H1 (cell line): ENCODE data around the gene FCRLA. TPM values are rescaled to one million over a fixed set of nuclear protein-coding genes. Genes with fewer than 3 reads are reported as not detected.

Source experiments
- CTCF ChIA-PET: fragments of 300-600 bp; sonication (Branson Sonifier 250); formaldehyde crosslinking; loops from one replicate; lab custom pipeline; 2021; ENCODE audit not compliant: partially characterized antibody; lab: Charles Lee
- POLR2A ChIA-PET: fragments of 300-600 bp; sonication (Branson Sonifier 250); formaldehyde crosslinking; loops from one replicate; lab custom pipeline; 2021; ENCODE audit warnings: inconsistent platforms; ENCODE audit not compliant: partially characterized antibody; lab: Charles Lee
- DNase-seq, 2 experiments: peaks; one replicate each; pipeline versions ENCODE4 v3.0.0 to v3.0.0-alpha.2; 2010 to 2022; ENCODE audit warnings: low spot score in 2 of 2, low read depth in 1 of 2, mixed read lengths in 1 of 2
- FAIRE-seq: peaks from 2 replicates; lab custom pipeline; 2011; peaks lifted over from hg19 to GRCh38; lab: Jason Lieb, UNC
- H2AFZ ChIP-seq: 2 replicates; pipeline ENCODE4 v1.8.1; 2012; ENCODE audit warnings: low read length, inconsistent platforms
- H2AK5ac ChIP-seq: 2 replicates; pipeline ENCODE4 v1.6.1; 2013; ENCODE audit warnings: low read depth, low read length
- H2BK120ac ChIP-seq: replicated peaks from 2 replicates; pipeline ENCODE3; 2013; ENCODE audit warnings: low read depth, low read length, inconsistent platforms
- H2BK12ac ChIP-seq: 2 replicates; pipeline ENCODE4 v1.6.1; 2013; ENCODE audit warnings: low read depth, low read length
- H2BK15ac ChIP-seq: 2 replicates; pipeline ENCODE4 v1.6.1; 2013; ENCODE audit warnings: low read length
- H2BK20ac ChIP-seq: 2 replicates; pipeline ENCODE4 v1.6.1; 2013; ENCODE audit warnings: low read length
- H2BK5ac ChIP-seq: 2 replicates; pipeline ENCODE4 v1.6.1; 2013; ENCODE audit warnings: low read depth, low read length
- H3K14ac ChIP-seq: 2 replicates; pipeline ENCODE4 v1.6.1; 2013; ENCODE audit warnings: inconsistent platforms; ENCODE audit not compliant: insufficient read length
- H3K18ac ChIP-seq: 2 replicates; pipeline ENCODE4 v1.6.1; 2013; ENCODE audit warnings: low read length; ENCODE audit errors: extremely low read depth
- H3K23ac ChIP-seq: 2 replicates; pipeline ENCODE4 v1.6.1; 2013; ENCODE audit warnings: inconsistent platforms; ENCODE audit not compliant: insufficient read length
- H3K23me2 ChIP-seq: 2 replicates; pipeline ENCODE4 v1.6.1; 2013; ENCODE audit warnings: low read depth, low read length
- H3K27ac ChIP-seq: 2 replicates; pipeline ENCODE4 v1.6.1; 2011; ENCODE audit warnings: low read depth, low read length, inconsistent platforms
- H3K27me3 ChIP-seq, 4 experiments: replicated peaks in 1 of 4; 1 replicate in 1 of 4; 2 replicates in 3 of 4; pipeline versions ENCODE4 v1.6.1 to v1.8.1; 2011 to 2013; ENCODE audit warnings: low read length in 3 of 4, mild to moderate bottlenecking in 3 of 4, inconsistent platforms in 2 of 4, mixed read lengths in 2 of 4, moderate library complexity in 1 of 4; ENCODE audit not compliant: control insufficient read depth in 3 of 4, insufficient read depth in 3 of 4; ENCODE audit errors: extremely low read depth in 1 of 4
- H3K36me3 ChIP-seq, 4 experiments: 2 replicates each; pipeline versions ENCODE4 v1.6.1 to v1.8.1; 2011 to 2013; ENCODE audit warnings: mild to moderate bottlenecking in 4 of 4, low read length in 3 of 4, moderate library complexity in 2 of 4, control low read depth in 1 of 4, inconsistent platforms in 1 of 4; ENCODE audit not compliant: insufficient read depth in 4 of 4, control insufficient read depth in 2 of 4
- H3K4ac ChIP-seq: replicated peaks from 2 replicates; pipeline ENCODE3; 2013; ENCODE audit warnings: low read length, low read depth, mixed read lengths, inconsistent platforms; ENCODE audit not compliant: insufficient read length
- H3K4me1 ChIP-seq, 4 experiments: replicated peaks in 1 of 4; 1 replicate in 1 of 4; 2 replicates in 3 of 4; pipeline versions ENCODE4 v1.6.1 to v1.8.1; 2011 to 2013; ENCODE audit warnings: low read length in 3 of 4, inconsistent platforms in 2 of 4, mixed read lengths in 1 of 4; ENCODE audit not compliant: insufficient read depth in 4 of 4, control insufficient read depth in 3 of 4
- H3K4me2 ChIP-seq, 2 experiments: 2 replicates each; pipeline versions ENCODE4 v1.6.1 to v1.8.1; 2011 to 2013; ENCODE audit warnings: low read depth in 2 of 2, low read length in 2 of 2, control low read depth in 1 of 2, inconsistent platforms in 1 of 2, mild to moderate bottlenecking in 1 of 2; ENCODE audit not compliant: insufficient read depth in 1 of 2
- H3K4me3 ChIP-seq, 4 experiments: fragments of 200-600, 300-600 bp in 1 of 4; sonication (generic), shearing (Covaris generic), sonication (Bioruptor Twin) in 1 of 4; 2 replicates each; pipeline versions ENCODE4 v1.5.1 to v1.8.1; 2011 to 2016; ENCODE audit warnings: low read length in 4 of 4, low read depth in 3 of 4, control low read depth in 2 of 4, inconsistent platforms in 2 of 4, mild to moderate bottlenecking in 2 of 4, mixed read lengths in 1 of 4, moderate library complexity in 1 of 4; ENCODE audit not compliant: insufficient read depth in 2 of 4; ENCODE audit errors: extremely low read depth in 1 of 4
- H3K56ac ChIP-seq: replicated peaks from 2 replicates; pipeline ENCODE3; 2013; ENCODE audit warnings: low read depth, mild to moderate bottlenecking, mixed read lengths, low read length, inconsistent platforms; ENCODE audit not compliant: insufficient read length
- H3K79me1 ChIP-seq: 2 replicates; pipeline ENCODE4 v1.6.1; 2013; ENCODE audit warnings: low read depth, low read length, control low read depth
- H3K79me2 ChIP-seq, 2 experiments: 2 replicates each; pipeline versions ENCODE4 v1.6.1 to v1.8.1; 2012 to 2013; ENCODE audit warnings: low read length in 2 of 2, mild to moderate bottlenecking in 2 of 2, inconsistent platforms in 1 of 2; ENCODE audit not compliant: insufficient read depth in 2 of 2, control insufficient read depth in 1 of 2
- H3K9ac ChIP-seq, 4 experiments: replicated peaks in 1 of 4; 1 replicate in 1 of 4; 2 replicates in 3 of 4; pipeline versions ENCODE4 v1.6.1 to v1.8.1; 2011 to 2013; ENCODE audit warnings: low read depth in 3 of 4, low read length in 3 of 4, control low read depth in 2 of 4, mild to moderate bottlenecking in 2 of 4, moderate library complexity in 2 of 4, inconsistent platforms in 1 of 4; ENCODE audit errors: extremely low read depth in 1 of 4
- H3K9me3 ChIP-seq, 2 experiments: 2 replicates each; pipeline versions ENCODE4 v1.6.1 to v1.8.1; 2012 to 2013; ENCODE audit warnings: mild to moderate bottlenecking in 2 of 2, moderate library complexity in 2 of 2, control low read depth in 1 of 2, inconsistent platforms in 1 of 2, low read depth in 1 of 2, low read length in 1 of 2, mixed read lengths in 1 of 2; ENCODE audit not compliant: insufficient read depth in 2 of 2
- H4K20me1 ChIP-seq, 2 experiments: replicated peaks in 1 of 2; 2 replicates each; pipeline versions ENCODE3 to v1.8.1; 2011 to 2013; ENCODE audit warnings: inconsistent platforms in 2 of 2, low read length in 2 of 2, mild to moderate bottlenecking in 1 of 2; ENCODE audit not compliant: insufficient read depth in 2 of 2, control insufficient read depth in 1 of 2
- H4K5ac ChIP-seq: 2 replicates; pipeline ENCODE4 v1.6.1; 2013; ENCODE audit warnings: low read length, low read depth, mixed read lengths, inconsistent platforms; ENCODE audit not compliant: insufficient read length
- H4K8ac ChIP-seq: 2 replicates; pipeline ENCODE4 v1.8.0; 2013; ENCODE audit warnings: mild to moderate bottlenecking, moderate library complexity, low read length, inconsistent platforms; ENCODE audit not compliant: insufficient read depth; ENCODE audit errors: extremely low read depth
- H4K91ac ChIP-seq: replicated peaks from 2 replicates; pipeline ENCODE3; 2013; ENCODE audit warnings: low read length, mixed read lengths, inconsistent platforms; ENCODE audit not compliant: insufficient read length
- ATF3 ChIP-seq: IDR thresholded peaks from 2 replicates; pipeline ENCODE4 v1.6.1; 2011; ENCODE audit warnings: low read depth, mild to moderate bottlenecking, low read length; ENCODE audit not compliant: insufficient read depth
- BACH1 ChIP-seq: IDR thresholded peaks from 2 replicates; pipeline ENCODE4 v1.6.1; 2012; ENCODE audit warnings: low read length, improper control_type of control experiment
- BCL11A ChIP-seq, 2 experiments: IDR thresholded peaks; one replicate each; pipeline ENCODE4 v1.6.1; 2011; ENCODE audit warnings: low read depth in 2 of 2, low read length in 2 of 2, mild to moderate bottlenecking in 2 of 2
- CHD1 ChIP-seq: IDR thresholded peaks from 2 replicates; pipeline ENCODE4 v1.6.1; 2012; ENCODE audit warnings: low read depth, low read length, improper control_type of control experiment
- CTBP2 ChIP-seq: IDR thresholded peaks from 2 replicates; pipeline ENCODE4 v1.7.0; 2011; ENCODE audit warnings: borderline replicate concordance, mild to moderate bottlenecking, moderate library complexity, mixed read lengths, low read length; ENCODE audit not compliant: insufficient read depth, insufficient read length
- JUND ChIP-seq: IDR thresholded peaks from 2 replicates; pipeline ENCODE4 v1.6.1; 2011; ENCODE audit warnings: mild to moderate bottlenecking, improper control_type of control experiment, low read length
- KDM1A ChIP-seq: fragments of 200-600, 300-600 bp; sonication (generic); IDR thresholded peaks from 2 replicates; pipeline ENCODE4 v1.7.1; 2016; ENCODE audit warnings: mild to moderate bottlenecking, low read length, borderline replicate concordance
- KDM5A ChIP-seq: fragments of 200-600 bp; IDR thresholded peaks from 2 replicates; pipeline ENCODE4 v1.7.1; 2012; ENCODE audit warnings: mild to moderate bottlenecking, low read length, inconsistent platforms, mixed read lengths
- MAX ChIP-seq: IDR thresholded peaks from 2 replicates; pipeline ENCODE4 v1.6.1; 2012; ENCODE audit warnings: inconsistent platforms
- NANOG ChIP-seq: IDR thresholded peaks from 2 replicates; pipeline ENCODE4 v1.6.1; 2011; ENCODE audit warnings: low read length, low read depth, mild to moderate bottlenecking, inconsistent platforms; ENCODE audit not compliant: insufficient read depth, poor library complexity, severe bottlenecking
- RXRA ChIP-seq: IDR thresholded peaks from 2 replicates; pipeline ENCODE4 v1.6.1; 2011; ENCODE audit warnings: low read depth, mild to moderate bottlenecking, low read length, moderate library complexity; ENCODE audit not compliant: insufficient read depth
- SAP30 ChIP-seq: fragments of 300-600 bp; sonication (generic); IDR thresholded peaks from 2 replicates; pipeline ENCODE4 v1.7.1; 2012; ENCODE audit warnings: low read length, moderate library complexity, mild to moderate bottlenecking, inconsistent platforms; ENCODE audit not compliant: insufficient read depth, insufficient replicate concordance
- SIX5 ChIP-seq: IDR thresholded peaks from 2 replicates; pipeline ENCODE4 v1.6.1; 2011; ENCODE audit warnings: mild to moderate bottlenecking, low read depth, low read length
- TAF1 ChIP-seq: IDR thresholded peaks from 2 replicates; pipeline ENCODE4 v1.6.1; 2011; ENCODE audit warnings: mild to moderate bottlenecking, low read depth, low read length
- WGBS, 2 experiments: shearing (Covaris generic) in 1 of 2; methylation state at CpG; one replicate each; pipeline versions ENCODE4 v1.1.6 to v1.1.7; 2013 to 2015; ENCODE audit warnings: low lambda C conversion rate in 2 of 2, mixed read lengths in 2 of 2, inconsistent platforms in 1 of 2, low coverage in 1 of 2, missing lambda C conversion rate in 1 of 2; ENCODE audit not compliant: insufficient replicate concordance in 2 of 2, insufficient coverage in 1 of 2, insufficient read length in 1 of 2; ENCODE audit errors: extremely low coverage in 1 of 2, missing lambda C conversion rate in 1 of 2; 5-methylcytosine and 5-hydroxymethylcytosine counted together
- polyA plus RNA-seq, 7 experiments: library from polyadenylated mRNA; depleted of rRNA in 3 of 7; stranded (reverse) in 5 of 7; unstranded in 2 of 7; fragments of >200 nt in 5 of 7; fragments of 200-250 nt in 2 of 7; gene quantifications; 1 replicate in 5 of 7; 2 replicates in 1 of 7; 4 replicates in 1 of 7; pipeline versions ENCODE4 v1.2.1 to v1.2.3, GENCODE V29; 2011 to 2013; ENCODE audit warnings: missing spikeins in 2 of 7, mixed read lengths in 2 of 7
- total RNA-seq: library from RNA; stranded (reverse); fragmentation: NEBNext Ultra II Directional; extraction: Animal tissue kit (Norgen Biotek cat#: 25700); gene quantifications from 2 replicates; pipeline ENCODE4 v1.2.1, GENCODE V29; 2021

The FCRLA gene
- total and polyA plus RNA-seq, 2 of the 8 experiments (the other 6 are each of a cell fraction or from before 2014, with no cell fraction given): not detected

- Histone ChIP-seq H4K5ac (no peak overlapping the region), H3K4me2 (no peak overlapping the region), H3K79me2 (no peaks in the 10 kb centered on the region), H3K27me3 (no peaks in the 10 kb centered on the region), H2BK20ac (no peak overlapping the region), H3K4me1 (no peaks in the 10 kb centered on the region), H4K8ac (no peak overlapping the region), H3K9ac (no peak overlapping the region), H3K18ac (no peak overlapping the region), H3K14ac (no peak overlapping the region), H3K36me3 (no peaks in the 10 kb centered on the region), H4K20me1 (no peaks in the 10 kb centered on the region), H4K91ac (no peak overlapping the region), H3K4ac (no peak overlapping the region), H2BK120ac (no peak overlapping the region), H3K56ac (no peak overlapping the region), H2AK5ac (no peak overlapping the region), H3K79me1 (no peaks in the 10 kb centered on the region), H3K27ac (no peak overlapping the region), H3K23me2 (no peaks in the 10 kb centered on the region; the same call in 1 of the 2 replicates), H2BK12ac (no peak overlapping the region), H2BK5ac (no peak overlapping the region), H2AFZ (peak overlapping the region; percentile 40; the same call in 1 of the 2 replicates), H2BK15ac (no peak overlapping the region), H3K4me3 (no peak overlapping the region), H3K9me3 (no peaks in the 10 kb centered on the region), H3K23ac (no peak overlapping the region)
- DNase-seq: no peak
- 87% methylated on average over 3 of the region's 3 CpGs; no CpG with 5 or more reads in 1 of the 2 experiments for WGBS, 2 experiments
- ChIA-PET POLR2A (no interaction called here), CTCF (interaction anchor here (1.7 to 2.0 kb wide), 2 partner anchors 35 to 46 kb away, joined by 5 to 6 read pairs; no protein-coding TSS in a partner anchor)
- no peak for FAIRE-seq
- no peak for TF ChIP-seq NANOG
- no peak for TF ChIP-seq ATF3
- TF ChIP-seq KDM1A: no peak
- no peak for TF ChIP-seq TAF1
- TF ChIP-seq KDM5A: no peak
- TF ChIP-seq BACH1: no peak
- TF ChIP-seq BCL11A (IDR thresholded peaks at IDR 0.05; ENCODE audit: low read depth in 2 of 2, low read length in 2 of 2): no peak
- no peak for TF ChIP-seq SIX5
- TF ChIP-seq RXRA: no peak
- no peak for TF ChIP-seq CHD1
- no peak for TF ChIP-seq MAX
- TF ChIP-seq JUND: no peak
- no peak for TF ChIP-seq SAP30
- no peak for TF ChIP-seq CTBP2
Measured at GRCh38 chr1:161691846-161692245, 15.2 kb upstream of the FCRLA start.
